Measurements from ENCODE around the gene ENTPD7. TPM values are rescaled to one million over a fixed set of nuclear protein-coding genes. Genes with fewer than 3 reads are reported as not detected.

Gene ENTPD7
- total RNA-seq, 1 donor from 2014 or later = 19.0 TPM

GRCh38 chr10:99631496-99631895 lies 27.8 kb upstream of the ENTPD7 start:
- TF ChIP-seq CTCF (IDR thresholded peaks at IDR 0.05; ENCODE audit: insufficient read depth, low read length, severe bottlenecking) = no peak
- DNase-seq (ENCODE audit: low read depth) (peak; percentile 68), FAIRE-seq (no peak)
- H3K36me3 ChIP-seq (ENCODE audit: control insufficient read depth, insufficient read depth, low read length) = no peaks in the 10 kb centered on the region
- no peak overlapping the region for H3K4me3 ChIP-seq (ENCODE audit: low read depth, low read length)
- no peaks in the 10 kb centered on the region for H3K27me3 ChIP-seq (ENCODE audit: control insufficient read depth, insufficient read depth, low read length)

GRCh38 chr10:99633832-99634231 lies 25.5 kb upstream of the ENTPD7 start:
- Histone ChIP-seq H3K36me3 (ENCODE audit: control insufficient read depth, insufficient read depth, low read length) (no peaks in the 10 kb centered on the region), H3K27me3 (ENCODE audit: control insufficient read depth, insufficient read depth, low read length) (no peaks in the 10 kb centered on the region), H3K4me3 (ENCODE audit: low read depth, low read length) (no peak overlapping the region)
- peak; percentile 52 for FAIRE-seq
- no peak for TF ChIP-seq CTCF (IDR thresholded peaks at IDR 0.05; ENCODE audit: insufficient read depth, low read length, severe bottlenecking)
- DNase-seq (ENCODE audit: low read depth) = no peak

DNA sequence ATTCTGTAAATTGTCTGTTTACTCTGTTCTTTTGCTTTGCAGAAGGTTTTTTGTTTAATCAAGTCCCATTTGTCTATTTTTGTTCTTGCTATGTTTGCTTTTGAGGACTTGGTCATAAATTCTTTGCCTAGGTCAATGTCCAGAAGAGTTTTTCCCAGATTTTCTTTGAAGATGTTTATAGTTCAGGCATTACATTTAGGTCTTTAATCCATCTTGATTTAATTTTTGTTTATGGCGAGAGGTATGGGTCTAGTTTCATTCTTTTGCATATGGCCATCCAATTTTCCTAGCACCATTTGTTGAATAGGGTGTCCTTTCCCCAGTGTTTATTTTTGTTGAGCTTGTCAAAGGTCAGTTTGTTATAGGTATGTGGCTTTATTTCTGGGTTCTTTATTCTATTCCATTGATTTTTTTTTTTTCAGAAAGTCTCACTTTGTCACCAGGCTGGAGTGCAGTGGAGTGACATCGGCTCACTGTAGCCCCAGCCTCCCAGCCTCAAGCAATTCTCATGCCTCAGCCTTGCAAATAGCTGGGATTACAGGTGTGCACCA lies 11.6 kb upstream of the ENTPD7 start:
- TF ChIP-seq CTCF (IDR thresholded peaks at IDR 0.05; ENCODE audit: insufficient read depth, low read length, severe bottlenecking) = no peak
- H3K27me3 ChIP-seq (ENCODE audit: control insufficient read depth, insufficient read depth, low read length) = no peaks in the 10 kb centered on the region
- H3K4me3 ChIP-seq (ENCODE audit: low read depth, low read length) = no peak overlapping the region
- FAIRE-seq = no peak
- H3K36me3 ChIP-seq (ENCODE audit: control insufficient read depth, insufficient read depth, low read length) = no peaks in the 10 kb centered on the region
- no peak for DNase-seq (ENCODE audit: low read depth)

DNA sequence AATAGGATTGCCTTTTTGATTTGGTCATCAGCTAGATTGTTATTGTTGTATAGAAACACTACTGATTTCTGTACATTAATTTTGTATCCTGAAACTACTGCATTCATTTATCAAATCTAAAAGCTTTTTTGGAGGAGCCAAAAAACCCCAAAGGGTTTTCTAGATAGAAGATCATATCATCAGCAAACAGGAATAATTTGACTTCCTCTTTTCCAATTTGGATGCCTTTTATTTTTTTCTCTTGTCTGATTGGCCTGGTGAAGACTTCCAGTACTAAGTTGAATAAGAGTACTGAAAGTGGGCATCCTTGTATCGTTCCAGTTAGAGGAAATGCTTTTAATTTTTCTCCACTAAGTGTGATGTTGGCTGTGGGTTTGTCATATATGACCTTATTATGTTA lies 10.6 kb upstream of the ENTPD7 start:
- DNase-seq (ENCODE audit: low read depth) (no peak), FAIRE-seq (no peak)
- Histone ChIP-seq H3K27me3 (ENCODE audit: control insufficient read depth, insufficient read depth, low read length) (no peaks in the 10 kb centered on the region), H3K4me3 (ENCODE audit: low read depth, low read length) (no peak overlapping the region), H3K36me3 (ENCODE audit: control insufficient read depth, insufficient read depth, low read length) (no peaks in the 10 kb centered on the region)
- TF ChIP-seq CTCF (IDR thresholded peaks at IDR 0.05; ENCODE audit: insufficient read depth, low read length, severe bottlenecking) = no peak

DNA sequence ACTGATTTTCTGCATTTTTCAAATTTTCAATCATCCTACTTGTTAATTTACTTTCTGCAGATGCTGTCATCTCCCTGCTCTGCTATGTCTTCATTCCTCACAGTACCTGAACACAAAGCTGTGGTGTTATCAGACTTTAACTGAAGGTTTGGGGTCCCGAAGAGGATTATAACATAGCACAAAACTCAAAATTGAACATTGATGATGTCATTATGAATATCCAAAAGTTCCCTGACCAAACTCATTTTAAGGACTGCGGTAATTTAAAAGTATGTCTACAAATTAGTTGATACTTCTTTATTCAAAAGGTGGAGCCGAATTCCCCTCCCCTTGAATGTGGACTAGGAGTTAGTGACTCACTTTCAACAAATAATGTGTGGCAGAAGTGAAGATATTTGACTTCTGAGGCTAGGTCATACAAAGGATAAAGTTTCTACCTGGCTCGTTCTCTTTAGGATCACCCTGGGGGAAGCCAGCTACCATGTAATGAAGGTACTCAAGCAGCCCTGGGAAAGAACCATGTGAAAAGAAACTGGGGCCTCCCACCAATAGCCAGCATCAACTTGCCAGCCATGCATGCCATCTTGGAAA lies 6.4 kb upstream of the ENTPD7 start:
- DNase-seq (ENCODE audit: low read depth) (peak; percentile 79), FAIRE-seq (no peak)
- H3K27me3 ChIP-seq (ENCODE audit: control insufficient read depth, insufficient read depth, low read length) = no peaks in the 10 kb centered on the region

More for the DNA sequence above, 6.4 kb upstream of the ENTPD7 start:
- Histone ChIP-seq H3K4me3 (ENCODE audit: low read depth, low read length) (no peak overlapping the region), H3K36me3 (ENCODE audit: control insufficient read depth, insufficient read depth, low read length) (no peaks in the 10 kb centered on the region)
- no peak for TF ChIP-seq CTCF (IDR thresholded peaks at IDR 0.05; ENCODE audit: insufficient read depth, low read length, severe bottlenecking)

Data from bronchial epithelial cell (primary cell).